Measurements from ENCODE around the gene MVB12B.

MVB12B gene

GRCh38 chr9:126304207-126304970 lies 22.2 kb upstream of the MVB12B start:
- H3K9me3 ChIP-seq, result no peaks in the 10 kb centered on the region
- H3K4me1 ChIP-seq, result no peaks in the 10 kb centered on the region
- peaks cover 0 to 8% of the 10 kb centered on the region in 2 donors for H3K27me3 ChIP-seq
- H3K4me3 ChIP-seq, result no peak overlapping the region
- intact Hi-C loops (cut with DNase I; ENCODE audit: low total_unique reads), result loop anchor here (5.0 kb wide), 1 partner anchor 93 kb away; no protein-coding TSS in a partner anchor
- TF ChIP-seq CTCF (IDR thresholded peaks at IDR 0.05), result no peak
- DNase-seq, result no peak
- no peak overlapping the region for H3K27ac ChIP-seq
- H3K36me3 ChIP-seq, result no peaks in the 10 kb centered on the region

- no peak overlapping the region for H3K4me3 ChIP-seq
- TF ChIP-seq CTCF (IDR thresholded peaks at IDR 0.05), result no peak
- no peaks in the 10 kb centered on the region for H3K36me3 ChIP-seq
- H3K27me3 ChIP-seq, result peaks cover 0 to 8% of the 10 kb centered on the region in 2 donors
- intact Hi-C loops (cut with DNase I; ENCODE audit: low total_unique reads), result loop anchor here (5.0 kb wide), 1 partner anchor 92 kb away; no protein-coding TSS in a partner anchor
- no peaks in the 10 kb centered on the region for H3K4me1 ChIP-seq
- no peak for DNase-seq
- no peak overlapping the region for H3K27ac ChIP-seq
- no peaks in the 10 kb centered on the region for H3K9me3 ChIP-seq
These were observed 21.7 kb upstream of the MVB12B start for GRCh38 chr9:126304971-126305320.

GRCh38 chr9:126306071-126306647 lies 20.5 kb upstream of the MVB12B start:
- no peaks in the 10 kb centered on the region for H3K4me1 ChIP-seq
- intact Hi-C loops (cut with DNase I; ENCODE audit: low total_unique reads), result no loop called here

GRCh38 chr9:126307322-126308061 lies 19.1 kb upstream of the MVB12B start:
- TF ChIP-seq CTCF (IDR thresholded peaks at IDR 0.05), result no peak
- no peak overlapping the region for H3K27ac ChIP-seq
- no peak overlapping the region for H3K4me3 ChIP-seq
- H3K27me3 ChIP-seq, result peaks cover 0 to 8% of the 10 kb centered on the region in 2 donors
- no peaks in the 10 kb centered on the region for H3K9me3 ChIP-seq
- intact Hi-C loops (cut with DNase I; ENCODE audit: low total_unique reads), result no loop called here
- H3K4me1 ChIP-seq, result no peaks in the 10 kb centered on the region
- DNase-seq, result no peak
- H3K36me3 ChIP-seq, result no peaks in the 10 kb centered on the region

More at GRCh38 chr9:126306071-126306647, 20.5 kb upstream of the MVB12B start:
- Histone ChIP-seq H3K9me3 (no peaks in the 10 kb centered on the region), H3K27me3 (peaks cover 0 to 8% of the 10 kb centered on the region in 2 donors), H3K4me3 (no peak overlapping the region), H3K27ac (no peak overlapping the region), H3K36me3 (no peaks in the 10 kb centered on the region)
- DNase-seq, result no peak
- TF ChIP-seq CTCF (IDR thresholded peaks at IDR 0.05), result no peak

- no peaks in the 10 kb centered on the region for H3K9me3 ChIP-seq
- H3K36me3 ChIP-seq, result no peaks in the 10 kb centered on the region
- no peaks in the 10 kb centered on the region for H3K4me1 ChIP-seq
- H3K27ac ChIP-seq, result no peak overlapping the region
- no peak for TF ChIP-seq CTCF (IDR thresholded peaks at IDR 0.05)
- peaks cover 0 to 8% of the 10 kb centered on the region in 2 donors for H3K27me3 ChIP-seq
- DNase-seq, result no peak
- H3K4me3 ChIP-seq, result no peak overlapping the region
- intact Hi-C loops (cut with DNase I; ENCODE audit: low total_unique reads), result no loop called here
These were observed 17.0 kb upstream of the MVB12B start for GRCh38 chr9:126309427-126310189.
